GM21717 (cell line): ENCODE measurements around the gene ESPL1.

Experiments used
- ATAC-seq: cut with Tn5 transposase; IDR thresholded peaks from one replicate; pipeline ENCODE4 v1.9.1; 2021; ENCODE audit warnings: mild to moderate bottlenecking, moderate library complexity; ENCODE audit not compliant: unreplicated experiment

The ESPL1 gene

DNA sequence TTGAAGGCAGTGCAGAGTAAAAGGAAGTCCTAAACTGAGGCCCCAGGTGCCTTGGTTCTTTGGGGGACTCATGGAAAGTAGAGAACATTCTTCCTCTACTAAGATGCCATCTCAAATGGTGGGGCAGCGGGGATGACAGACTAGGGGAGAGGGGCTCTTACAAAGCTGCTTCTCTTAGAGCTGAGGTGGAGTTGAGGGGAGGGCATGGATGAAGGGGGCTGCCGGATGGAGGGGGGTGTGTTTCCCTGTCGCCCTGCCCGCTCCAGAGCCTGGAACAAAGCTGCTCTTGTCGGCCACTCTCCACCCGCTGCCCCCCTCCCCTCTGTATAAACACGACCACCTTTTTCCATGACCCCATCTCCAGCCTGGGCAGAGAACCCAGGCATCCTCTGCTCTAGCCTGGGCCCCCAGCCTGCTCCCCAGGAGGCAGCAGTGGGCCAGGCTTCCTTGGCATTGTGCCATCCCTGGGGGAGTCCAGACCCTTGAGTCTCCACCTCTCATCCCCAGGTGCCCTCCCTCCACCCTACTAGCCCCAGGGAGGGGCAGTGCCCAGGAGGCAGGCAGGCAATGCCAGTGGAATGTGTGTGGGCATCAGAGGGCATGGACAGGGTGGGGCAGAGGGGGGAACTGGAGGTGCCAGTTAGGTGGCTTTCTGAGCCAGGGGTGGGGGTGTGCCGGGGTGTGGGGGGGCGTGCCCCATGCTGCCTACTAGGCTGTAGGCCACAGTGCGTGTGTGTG is 37.8 kb upstream of the ESPL1 start:
- ATAC-seq: no peak

- no peak for ATAC-seq
Observed at GRCh38 chr12:53231671-53231920, 36.5 kb upstream of the ESPL1 start.

DNA sequence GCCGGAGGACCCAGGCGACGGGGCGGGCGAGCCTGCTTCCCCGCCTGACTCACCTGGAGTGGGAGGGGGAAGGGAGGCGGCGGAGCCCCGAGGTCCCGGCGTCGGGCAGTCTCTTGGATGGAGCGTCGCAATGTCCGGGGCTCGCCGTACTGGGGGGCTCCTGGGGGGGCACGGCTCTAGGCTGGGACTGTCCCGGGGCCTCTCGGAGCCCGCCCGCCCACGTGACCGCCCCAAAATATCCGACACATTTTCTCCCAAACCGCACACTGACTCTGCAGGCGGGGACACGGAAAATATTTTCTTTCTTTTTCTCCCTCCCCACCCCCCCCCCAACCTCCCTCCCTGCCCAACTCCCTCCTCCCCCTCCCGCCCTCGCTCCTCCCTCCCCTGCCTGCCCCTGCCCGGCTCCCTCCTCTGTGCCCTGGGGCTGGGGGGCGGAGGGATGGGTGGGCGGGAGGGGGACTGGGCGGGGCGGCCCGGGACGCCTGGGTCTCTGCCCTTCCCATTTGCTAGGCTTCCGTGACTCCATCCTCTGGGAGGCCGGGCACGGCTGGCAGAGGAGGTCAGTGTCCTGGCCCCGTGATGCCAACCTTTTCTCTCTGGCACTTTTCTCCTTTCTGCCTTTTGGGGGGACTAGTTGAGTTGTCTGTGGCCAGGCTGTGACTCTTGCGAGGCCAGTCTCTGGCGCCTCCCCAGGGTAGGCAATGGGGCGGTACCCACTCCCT is 36.0 kb upstream of the ESPL1 start, which contains the start of gene RARG:
TSS of gene RARG (minus strand) at position 289 of the 725 bp plus-strand sequence. CDS start 4,664 bp downstream, outside the sequence.
- peak; percentile 53 for ATAC-seq

DNA sequence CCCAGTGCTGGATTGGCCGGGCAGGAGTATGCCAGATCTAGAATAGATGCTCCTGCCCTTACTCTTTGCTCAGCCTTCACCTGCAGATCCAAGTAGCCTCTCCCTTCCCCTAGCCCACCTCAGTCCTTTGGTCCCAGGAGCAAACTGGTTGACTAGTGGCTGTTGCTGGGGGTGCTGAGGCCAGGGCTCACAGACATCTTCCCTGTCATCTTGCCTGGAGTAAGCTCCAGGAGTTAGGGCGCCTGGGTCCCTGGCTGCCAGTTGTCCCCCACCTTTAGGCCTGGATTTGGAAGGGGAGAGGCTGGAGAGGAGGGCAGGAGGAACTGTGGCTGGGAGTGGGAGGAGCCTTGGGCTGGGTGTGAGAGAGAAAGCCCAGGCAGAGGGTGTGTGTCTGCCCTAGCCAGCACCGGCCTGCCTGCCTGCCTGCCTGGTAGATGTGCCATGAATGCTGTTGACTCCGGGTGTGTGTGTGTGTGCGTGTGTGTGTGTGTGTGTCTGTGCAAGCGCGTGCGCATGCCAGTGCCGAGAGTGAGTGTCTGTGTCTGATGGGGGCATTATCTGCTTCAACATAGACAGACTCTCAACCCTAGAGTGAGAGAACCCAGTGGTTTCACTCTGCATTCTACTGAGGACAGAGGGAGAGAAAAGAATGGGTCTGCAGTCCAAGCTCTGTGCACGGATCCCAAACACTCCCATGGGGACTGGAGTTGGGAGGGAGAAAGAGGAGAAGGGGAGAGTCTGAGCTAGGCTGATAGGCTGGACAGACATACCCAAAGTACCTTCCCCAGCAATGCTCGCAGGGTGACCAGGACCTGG is 35.2 kb upstream of the ESPL1 start:
- ATAC-seq: peak; percentile 23

DNA sequence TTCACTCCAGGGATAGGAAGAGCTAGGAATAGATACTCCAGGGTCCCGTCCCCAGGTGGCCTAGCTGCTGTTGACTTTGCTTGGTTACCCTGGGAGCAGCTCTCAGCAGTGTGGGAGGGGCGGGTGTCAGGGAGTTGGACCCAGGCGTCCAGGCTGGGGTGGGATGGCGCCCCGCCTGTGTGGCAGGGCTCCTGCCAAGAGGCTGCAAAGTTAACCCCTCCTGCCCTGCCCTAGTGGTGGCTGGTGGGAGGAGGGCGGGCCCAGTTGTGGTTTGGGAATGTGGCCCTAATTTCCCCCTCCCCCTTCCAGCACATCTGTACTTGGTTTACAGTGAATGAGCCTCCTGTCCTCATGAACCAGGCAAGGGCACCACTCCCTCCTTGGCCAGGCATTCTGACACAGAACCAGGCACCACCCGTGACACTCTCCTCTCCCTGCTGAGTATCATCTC is 34.4 kb upstream of the ESPL1 start:
- no peak for ATAC-seq

- no peak for ATAC-seq
Observed at GRCh38 chr12:53234271-53234914, 33.7 kb upstream of the ESPL1 start.

DNA sequence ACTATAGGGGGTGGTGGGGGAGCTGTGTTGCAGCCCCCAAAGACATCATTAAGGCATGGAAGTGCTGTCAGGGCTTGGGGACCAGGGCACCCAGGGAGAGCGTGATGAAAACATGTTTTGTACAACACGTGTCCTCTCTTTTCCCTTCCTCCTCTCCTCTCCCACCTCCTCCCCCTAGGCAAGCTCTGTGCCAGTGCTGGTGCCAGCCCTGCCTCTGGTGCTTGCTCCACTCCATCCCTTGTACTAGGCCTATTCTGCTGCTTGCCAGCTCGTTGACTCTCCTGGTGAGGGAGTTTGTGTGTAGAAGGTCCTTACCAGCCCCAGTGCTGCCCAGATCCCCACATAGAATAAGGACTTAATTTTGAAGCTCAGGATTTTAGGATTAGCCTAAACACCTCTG is 32.9 kb upstream of the ESPL1 start:
- no peak for ATAC-seq

GRCh38 chr12:53235742-53236442 is 32.2 kb upstream of the ESPL1 start:
- ATAC-seq: no peak

DNA sequence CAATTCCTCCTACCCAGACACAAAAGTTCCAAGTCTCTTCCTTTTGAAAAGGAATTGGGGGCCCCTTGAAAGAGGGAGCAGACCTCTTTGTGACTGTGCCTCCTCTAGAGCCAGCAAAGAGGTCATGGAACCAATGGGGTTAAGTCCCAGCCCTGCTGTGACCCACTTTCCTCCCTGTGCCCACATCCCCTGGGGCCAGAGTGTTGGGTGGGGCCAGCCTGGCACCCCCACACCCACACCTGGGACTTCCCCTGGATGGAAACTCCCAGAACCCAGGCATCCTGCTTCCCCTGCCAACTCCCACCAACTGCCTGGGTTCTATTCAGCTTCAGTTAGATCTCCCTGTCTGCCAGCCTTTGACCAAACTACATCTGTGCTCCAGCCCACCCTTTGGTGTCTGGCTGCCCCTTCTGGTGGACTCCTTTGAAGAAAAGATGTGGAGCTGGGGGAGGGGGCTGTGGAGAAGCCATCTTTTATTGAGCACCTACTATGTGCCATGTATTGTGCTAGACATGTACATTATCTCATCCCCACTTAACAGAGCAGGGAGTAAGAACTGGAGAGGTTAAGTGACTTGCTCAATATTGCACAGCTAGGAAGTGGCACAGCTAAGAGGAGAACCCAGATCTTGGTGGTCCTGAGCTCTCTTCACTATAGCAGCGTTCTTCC is 31.5 kb upstream of the ESPL1 start:
- ATAC-seq: no peak

DNA sequence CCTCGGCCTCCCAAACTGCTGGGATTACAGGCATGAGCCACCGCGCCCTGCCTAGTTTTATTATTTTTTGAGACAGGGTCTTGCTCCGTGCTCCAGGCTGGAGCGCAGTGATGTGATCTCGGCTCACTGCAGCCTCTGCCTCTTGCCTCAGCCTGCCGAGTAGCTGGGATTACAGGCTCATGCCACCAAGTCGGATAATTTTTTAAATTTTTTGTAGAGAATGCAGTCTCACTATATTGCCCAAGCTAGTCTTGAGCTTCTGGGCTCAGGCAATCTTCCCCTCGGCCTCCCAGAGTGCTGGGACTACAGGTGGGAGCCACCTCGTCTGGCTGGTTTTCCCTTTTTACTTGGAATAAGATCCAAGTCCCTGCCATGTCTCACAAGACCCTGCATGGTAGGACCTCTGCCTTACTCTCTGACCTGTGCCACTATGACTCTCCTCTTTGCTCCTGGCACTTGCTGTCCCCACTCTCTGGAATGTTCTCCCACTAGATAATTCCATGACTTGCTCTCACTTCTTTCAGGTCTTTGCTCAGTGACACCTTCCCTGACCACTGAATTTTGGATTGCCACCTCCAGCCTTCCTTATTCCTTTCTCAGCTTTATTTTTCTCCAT is 28.3 kb upstream of the ESPL1 start:
- no peak for ATAC-seq

- no peak for ATAC-seq
Observed at GRCh38 chr12:53241623-53242412, 26.3 kb upstream of the ESPL1 start.

- ATAC-seq: no peak
Observed at GRCh38 chr12:53244337-53244736, 23.8 kb upstream of the ESPL1 start.

GRCh38 chr12:53245286-53245685 is 22.8 kb upstream of the ESPL1 start:
- no peak for ATAC-seq

DNA sequence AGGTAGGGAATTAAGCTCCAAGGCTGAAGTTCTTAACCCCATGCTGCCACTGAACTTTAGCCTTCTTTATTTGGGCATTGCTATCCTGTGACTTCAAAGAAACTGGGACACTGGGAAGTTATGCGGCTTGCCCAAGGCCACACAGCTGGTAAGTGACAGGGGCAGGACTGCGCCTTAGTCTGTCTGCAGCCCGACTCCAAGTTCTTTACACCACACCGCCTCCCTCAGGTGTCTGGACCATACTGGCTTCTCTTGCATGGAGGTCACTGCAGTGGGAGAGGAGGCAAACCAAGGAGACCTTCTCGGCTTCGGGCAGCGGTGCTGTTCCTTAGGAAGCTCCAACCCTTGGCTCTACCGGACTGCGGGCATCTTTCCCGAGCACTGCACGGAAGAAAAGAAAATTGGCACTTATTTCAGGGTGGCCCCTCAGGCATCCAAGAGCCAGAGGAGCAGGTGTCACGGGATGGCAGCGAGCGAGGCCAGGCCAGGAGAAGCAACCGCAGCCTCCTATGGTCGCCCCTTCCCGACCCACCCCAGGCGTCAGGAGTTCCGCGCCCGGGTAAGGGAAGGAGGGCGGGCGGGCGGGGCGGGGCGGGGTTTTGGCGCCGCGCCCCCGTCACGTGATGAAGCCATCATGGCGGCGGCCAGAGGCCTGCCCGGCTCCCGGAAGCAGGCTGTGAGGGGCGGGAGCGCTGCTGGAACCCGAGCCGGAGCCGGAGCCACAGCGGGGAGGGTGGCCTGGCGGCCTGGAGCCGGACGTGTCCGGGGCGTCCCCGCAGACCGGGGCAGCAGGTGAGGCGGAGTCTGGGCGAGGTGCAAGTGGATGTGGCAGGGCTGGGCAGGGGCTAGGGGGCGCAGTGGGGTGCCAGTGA is 16.4 kb upstream of the ESPL1 start:
- ATAC-seq: peak; percentile 71

DNA sequence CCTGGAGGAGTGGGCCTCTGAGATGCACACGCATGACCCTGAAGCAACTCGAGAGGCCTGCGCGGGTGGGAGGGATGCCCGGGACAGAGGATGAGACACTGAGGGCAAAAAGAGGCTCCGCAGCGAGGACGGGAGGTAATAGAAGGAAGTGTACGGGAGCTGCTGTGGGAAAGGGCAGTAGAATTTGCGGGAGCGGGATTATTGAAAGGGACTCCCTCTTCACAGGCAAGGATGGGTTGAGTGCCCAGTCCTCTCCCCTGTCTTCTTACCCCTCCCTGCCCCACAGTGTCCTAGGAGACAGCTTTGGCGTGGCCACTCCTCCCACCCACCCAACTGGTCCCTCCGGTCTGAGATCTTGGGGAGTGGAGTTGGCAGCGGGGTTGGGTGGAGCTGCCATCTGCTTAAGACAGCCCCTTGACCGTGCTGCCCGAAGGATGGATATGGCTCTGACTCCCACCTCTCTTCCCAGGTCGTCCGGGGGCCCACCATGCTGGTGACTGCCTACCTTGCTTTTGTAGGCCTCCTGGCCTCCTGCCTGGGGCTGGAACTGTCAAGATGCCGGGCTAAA is 15.7 kb upstream of the ESPL1 start:
- no peak for ATAC-seq

DNA sequence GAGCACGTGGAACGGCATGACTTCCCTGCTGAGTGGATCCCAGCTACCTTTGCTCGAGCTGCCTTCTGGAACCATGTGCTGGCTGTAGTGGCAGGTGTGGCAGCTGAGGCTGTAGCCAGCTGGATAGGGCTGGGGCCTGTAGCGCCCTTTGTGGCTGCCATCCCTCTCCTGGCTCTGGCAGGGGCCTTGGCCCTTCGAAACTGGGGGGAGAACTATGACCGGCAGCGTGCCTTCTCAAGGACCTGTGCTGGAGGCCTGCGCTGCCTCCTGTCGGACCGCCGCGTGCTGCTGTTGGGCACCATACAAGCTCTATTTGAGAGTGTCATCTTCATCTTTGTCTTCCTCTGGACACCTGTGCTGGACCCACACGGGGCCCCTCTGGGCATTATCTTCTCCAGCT is 14.8 kb upstream of the ESPL1 start:
- no peak for ATAC-seq

GRCh38 chr12:53254816-53255545 is 13.1 kb upstream of the ESPL1 start:
- ATAC-seq: no peak
